GM18502 (cell line): Measurements from ENCODE around the gene SCUBE3.

Experiments
- ATAC-seq: cut with Tn5 transposase; IDR thresholded peaks from one replicate; pipeline ENCODE4 v1.9.1; 2021; ENCODE audit warnings: mild to moderate bottlenecking; ENCODE audit not compliant: unreplicated experiment, poor library complexity

The SCUBE3 gene

GRCh38 chr6:35236223-35236622 lies 22.5 kb downstream of the SCUBE3 start:
- ATAC-seq: no peak

GRCh38 chr6:35237476-35237875 lies 23.7 kb downstream of the SCUBE3 start:
- ATAC-seq: no peak

DNA sequence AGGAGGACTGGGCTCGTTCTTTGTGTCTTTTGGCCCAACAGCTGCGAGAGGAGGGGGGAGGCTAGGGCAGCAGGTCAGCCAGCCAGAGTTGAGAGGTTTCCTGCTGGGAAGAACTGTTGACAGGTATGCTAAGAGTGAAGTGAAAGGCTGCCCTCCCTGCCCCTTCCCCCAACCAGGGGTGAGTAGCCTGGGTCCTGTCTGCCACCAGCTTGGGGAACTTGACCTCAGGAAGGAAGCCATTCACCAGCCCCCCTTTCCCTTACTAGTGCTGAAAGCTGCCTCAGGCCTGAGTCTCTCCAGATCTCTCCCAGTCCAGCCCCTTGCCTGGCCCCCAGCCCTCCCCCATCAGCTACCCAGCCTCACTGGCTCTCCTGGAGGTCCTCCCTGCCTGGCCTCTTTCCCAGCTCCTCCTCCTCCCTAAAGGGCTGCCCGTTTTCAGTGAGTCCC lies 25.1 kb downstream of the SCUBE3 start:
- no peak for ATAC-seq

DNA sequence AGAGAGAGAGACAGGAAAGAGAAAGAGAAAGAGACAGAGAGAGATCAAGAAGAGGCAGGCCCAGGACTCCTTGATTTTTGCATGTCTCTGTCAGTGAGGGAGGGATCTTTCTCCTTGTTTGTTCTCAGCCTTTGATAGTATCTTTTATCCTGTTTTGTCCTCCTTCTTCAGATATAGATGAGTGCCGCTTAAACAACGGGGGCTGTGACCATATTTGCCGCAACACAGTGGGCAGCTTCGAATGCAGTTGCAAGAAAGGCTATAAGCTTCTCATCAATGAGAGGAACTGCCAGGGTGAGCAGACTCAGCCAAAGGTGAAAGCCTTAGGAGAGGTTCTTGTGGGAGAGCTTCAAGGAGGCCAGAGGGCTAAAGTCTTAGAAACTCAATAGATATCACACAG lies 25.8 kb downstream of the SCUBE3 start:
- ATAC-seq: no peak

DNA sequence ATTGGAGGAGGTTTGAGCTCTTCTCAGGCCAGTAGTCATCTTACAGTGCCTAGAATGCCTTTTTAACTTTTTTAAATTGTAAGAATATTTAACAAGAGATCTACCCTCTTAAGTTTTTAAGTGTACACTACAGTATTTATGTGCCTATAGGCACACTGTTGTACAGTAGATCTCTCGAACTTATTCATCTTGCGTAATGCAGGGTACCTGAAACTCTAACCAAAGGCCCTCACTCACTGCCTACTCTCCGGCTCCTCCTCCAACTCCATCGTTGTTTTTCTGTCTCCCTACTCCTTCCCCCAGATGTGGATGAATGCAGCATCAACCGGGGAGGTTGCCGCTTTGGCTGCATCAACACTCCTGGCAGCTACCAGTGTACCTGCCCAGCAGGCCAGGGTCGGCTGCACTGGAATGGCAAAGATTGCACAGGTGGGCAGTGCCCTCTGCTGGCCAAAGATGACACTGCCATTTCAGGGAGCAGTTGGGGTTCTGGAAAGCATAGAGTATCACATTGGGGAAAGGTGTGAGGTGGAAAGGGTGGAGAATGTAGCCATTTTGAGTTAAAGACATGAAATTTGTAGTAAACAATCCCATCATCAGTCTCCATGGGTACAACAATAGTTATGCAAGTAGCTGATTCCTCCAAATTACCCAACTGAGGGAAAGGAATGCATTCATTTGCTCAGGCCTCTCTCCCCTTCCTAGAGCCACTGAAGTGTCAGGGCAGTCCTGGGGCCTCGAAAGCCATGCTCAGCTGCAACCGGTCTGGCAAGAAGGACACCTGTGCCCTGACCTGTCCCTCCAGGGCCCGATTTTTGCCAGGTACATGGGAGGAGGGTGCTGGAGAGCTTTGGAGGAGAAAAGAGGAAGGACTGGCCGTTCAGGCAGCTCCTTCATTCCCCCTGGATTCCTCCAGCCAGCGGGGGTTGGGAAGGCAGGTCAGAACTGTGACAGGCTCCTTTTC lies 27.4 kb downstream of the SCUBE3 start:
- ATAC-seq: no peak

GRCh38 chr6:35242486-35242885 lies 28.7 kb downstream of the SCUBE3 start:
- ATAC-seq: no peak

DNA sequence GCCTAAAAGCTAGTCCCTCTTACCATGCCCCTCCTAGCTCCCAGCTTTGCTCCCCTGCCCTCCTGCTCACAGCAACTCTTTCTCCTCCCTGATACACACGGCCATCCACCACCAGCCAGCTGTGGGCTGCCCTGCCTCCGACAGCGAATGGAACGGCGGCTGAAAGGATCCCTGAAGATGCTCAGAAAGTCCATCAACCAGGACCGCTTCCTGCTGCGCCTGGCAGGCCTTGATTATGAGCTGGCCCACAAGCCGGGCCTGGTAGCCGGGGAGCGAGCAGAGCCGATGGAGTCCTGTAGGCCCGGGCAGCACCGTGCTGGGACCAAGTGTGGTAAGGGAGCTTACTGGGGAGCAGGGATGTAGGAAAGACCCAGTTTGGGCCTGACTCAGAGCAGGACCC lies 29.1 kb downstream of the SCUBE3 start:
- no peak for ATAC-seq

- no peak for ATAC-seq
Observed at GRCh38 chr6:35243386-35243958, 29.7 kb downstream of the SCUBE3 start.

DNA sequence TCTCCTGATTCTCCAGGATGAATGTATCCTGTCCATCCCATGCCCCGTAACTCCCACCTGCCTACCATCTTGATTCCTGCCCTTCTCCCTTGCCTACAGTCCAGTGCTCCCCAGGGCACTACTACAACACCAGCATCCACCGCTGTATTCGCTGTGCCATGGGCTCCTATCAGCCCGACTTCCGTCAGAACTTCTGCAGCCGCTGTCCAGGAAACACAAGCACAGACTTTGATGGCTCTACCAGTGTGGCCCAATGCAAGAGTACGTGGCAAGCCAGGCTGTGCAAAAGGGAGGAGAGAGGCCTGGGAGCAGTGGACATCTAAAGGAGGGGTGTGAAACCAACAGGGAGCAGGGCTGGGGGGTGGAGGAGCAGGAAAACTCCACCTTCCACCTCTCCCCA lies 30.8 kb downstream of the SCUBE3 start:
- ATAC-seq: no peak

GRCh38 chr6:35247642-35248231 lies 34.0 kb downstream of the SCUBE3 start:
- no peak for ATAC-seq

DNA sequence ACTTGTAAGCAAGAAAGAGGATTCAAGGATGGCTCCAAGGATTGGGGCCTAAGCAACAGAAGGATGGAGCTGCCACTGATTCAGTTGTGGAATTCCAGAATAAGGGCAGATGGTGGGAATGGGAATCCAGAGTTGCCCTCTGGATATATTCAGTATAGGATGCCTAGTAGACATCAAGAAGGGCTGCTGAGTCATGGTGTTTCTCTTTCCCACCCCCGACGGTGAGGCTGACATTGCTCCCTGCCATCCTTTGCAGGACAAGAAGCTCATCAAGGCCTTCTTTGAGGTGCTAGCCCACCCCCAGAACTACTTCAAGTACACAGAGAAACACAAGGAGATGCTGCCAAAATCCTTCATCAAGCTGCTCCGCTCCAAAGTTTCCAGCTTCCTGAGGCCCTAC lies 34.5 kb downstream of the SCUBE3 start:
- no peak for ATAC-seq

- no peak for ATAC-seq
Observed at GRCh38 chr6:35248965-35249364, 35.2 kb downstream of the SCUBE3 start.

DNA sequence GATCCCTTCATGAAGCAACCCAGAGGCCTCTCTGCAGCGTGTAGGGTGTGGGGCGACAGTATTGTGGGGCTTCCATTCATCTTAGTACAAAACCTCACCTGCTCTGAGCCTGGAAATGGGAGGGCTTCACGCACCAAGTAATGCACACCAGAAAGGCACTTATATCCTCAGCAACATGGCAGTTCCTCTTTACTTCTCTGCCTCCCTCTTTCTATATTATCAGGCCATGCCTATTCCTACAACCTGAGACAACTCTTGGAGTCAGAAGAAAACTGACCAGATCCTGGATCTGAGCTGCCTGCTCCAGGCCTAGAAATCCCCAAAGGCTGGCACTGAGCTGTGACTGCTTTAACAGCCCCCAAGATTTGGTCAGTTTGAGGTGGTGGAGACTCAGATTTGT lies 38.2 kb downstream of the SCUBE3 start:
- no peak for ATAC-seq

- ATAC-seq: no peak
Observed at GRCh38 chr6:35253249-35253648, 39.5 kb downstream of the SCUBE3 start.

GRCh38 chr6:35258336-35258735 lies 44.6 kb downstream of the SCUBE3 start:
- no peak for ATAC-seq

DNA sequence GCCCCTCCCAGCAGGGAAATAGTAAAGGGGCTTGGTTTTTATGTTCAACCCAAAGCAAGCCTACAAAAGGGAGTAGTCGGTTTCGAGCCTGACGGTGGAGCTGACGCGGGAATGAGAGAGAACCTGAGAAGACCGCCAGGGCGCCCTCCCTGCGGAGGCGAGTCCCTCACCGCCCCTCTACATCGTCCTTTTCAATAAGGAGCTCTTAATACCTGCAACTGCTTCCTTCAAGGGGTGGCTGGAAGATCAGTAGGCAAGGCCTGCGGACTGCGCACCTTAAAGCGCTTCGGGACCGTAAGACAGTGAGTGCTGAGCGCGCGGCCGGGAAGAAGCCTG lies 45.1 kb downstream of the SCUBE3 start:
- ATAC-seq: peak; percentile 23

DNA sequence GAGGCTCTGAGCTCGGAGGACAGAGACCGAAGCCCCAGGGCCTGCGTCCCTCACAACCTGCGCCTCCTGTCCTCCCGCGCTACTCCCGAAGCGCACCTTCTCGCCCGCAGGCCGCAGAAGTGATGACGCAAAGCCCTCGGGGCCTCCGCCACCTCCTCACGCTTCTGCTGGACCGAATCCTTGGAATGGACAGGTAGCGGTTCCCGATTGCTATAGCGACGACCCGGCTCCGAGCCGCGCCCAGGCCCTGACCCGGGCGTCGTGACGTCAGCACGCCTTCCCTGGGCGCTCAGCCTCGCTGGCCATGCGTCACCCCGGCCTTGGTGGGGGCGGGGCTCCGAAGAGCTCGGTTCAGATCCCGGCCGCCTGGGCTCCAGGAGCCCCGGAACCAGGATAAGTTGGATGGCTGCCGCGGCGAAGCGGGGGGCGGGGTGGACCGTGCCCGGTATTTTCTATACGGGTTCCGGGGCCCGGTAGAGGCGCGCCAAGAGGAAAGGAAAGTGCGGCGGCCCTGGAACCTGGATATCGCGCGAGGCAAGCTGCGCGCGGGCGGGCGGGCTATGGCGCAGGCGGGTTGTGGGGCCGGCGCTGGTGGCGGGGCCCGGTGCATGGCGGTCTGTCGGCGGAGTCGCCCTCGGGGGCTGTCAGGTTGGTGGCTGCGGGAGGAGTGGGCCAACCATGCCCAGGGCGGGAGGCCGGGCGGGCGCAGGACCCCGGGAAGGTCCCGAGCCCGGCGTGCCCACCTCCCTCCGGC lies 45.6 kb downstream of the SCUBE3 start, which contains the start of gene ZNF76:
Gene ZNF76, plus strand, starts transcription at position 542 of the 754 bp plus-strand sequence. CDS start 21,417 bp downstream, outside the sequence.
- ATAC-seq: peak; percentile 88

- peak; percentile 41 for ATAC-seq
Observed at GRCh38 chr6:35259948-35260590, 46.3 kb downstream of the SCUBE3 start.

- no peak for ATAC-seq
Observed at GRCh38 chr6:35260591-35261570, 47.1 kb downstream of the SCUBE3 start.
